NCI-H446 (cell line): ENCODE results near the gene RPTOR.

Source experiments
- DNase-seq, 2 experiments: peaks; one replicate each; lab custom pipeline; 2025; lab: John Stamatoyannopoulos, UW

Gene RPTOR

DNA sequence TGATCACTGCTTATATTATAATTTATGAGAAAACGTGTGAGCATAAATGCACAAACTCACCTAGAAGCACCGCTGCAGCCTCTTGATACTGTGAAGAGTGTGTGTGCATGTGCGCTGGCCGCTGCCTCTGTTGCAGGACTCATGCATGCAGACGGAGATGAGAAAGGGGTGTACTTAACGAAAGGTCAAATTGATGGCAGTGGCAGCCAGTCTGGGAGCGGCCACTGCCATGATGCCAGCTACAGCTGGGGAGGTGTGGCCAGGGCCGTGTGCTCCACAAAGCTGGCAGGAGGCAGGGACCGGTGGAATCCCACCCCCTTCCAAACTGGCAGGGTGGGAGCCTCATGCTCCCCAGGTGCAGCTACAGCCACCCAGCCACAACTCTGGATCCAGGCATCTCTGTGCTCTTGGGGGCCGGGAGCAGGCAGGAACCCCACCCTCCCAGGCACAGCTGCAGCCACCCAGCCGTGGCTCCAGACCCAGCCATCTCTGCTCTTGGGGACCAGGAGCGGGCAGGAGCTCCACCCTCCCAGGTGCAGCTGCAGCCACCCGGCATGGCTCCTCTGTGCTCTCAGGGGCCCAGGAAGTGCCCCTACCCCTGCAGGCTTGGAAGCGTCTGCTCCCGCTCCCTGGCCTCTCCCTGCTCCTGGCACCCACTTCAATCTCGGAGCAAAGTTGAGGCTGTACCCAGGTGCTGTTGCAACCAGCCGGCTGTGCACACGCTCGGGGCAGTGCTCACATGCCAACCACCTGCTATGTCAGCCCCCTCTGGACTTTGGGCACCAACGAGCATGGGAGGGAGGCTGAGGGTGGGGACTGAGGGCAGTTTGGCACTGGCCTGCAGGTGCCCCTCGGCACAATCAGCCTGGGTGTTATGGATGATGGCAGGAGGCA lies 369.5 kb downstream of the RPTOR start:
- no peak for DNase-seq

- no peak for DNase-seq
Observed at GRCh38 chr17:80916246-80916645, 371.6 kb downstream of the RPTOR start.

GRCh38 chr17:80917716-80918560 lies 373.3 kb downstream of the RPTOR start:
- DNase-seq, result no peak

GRCh38 chr17:80918731-80919130 lies 374.1 kb downstream of the RPTOR start:
- DNase-seq, result no peak

DNA sequence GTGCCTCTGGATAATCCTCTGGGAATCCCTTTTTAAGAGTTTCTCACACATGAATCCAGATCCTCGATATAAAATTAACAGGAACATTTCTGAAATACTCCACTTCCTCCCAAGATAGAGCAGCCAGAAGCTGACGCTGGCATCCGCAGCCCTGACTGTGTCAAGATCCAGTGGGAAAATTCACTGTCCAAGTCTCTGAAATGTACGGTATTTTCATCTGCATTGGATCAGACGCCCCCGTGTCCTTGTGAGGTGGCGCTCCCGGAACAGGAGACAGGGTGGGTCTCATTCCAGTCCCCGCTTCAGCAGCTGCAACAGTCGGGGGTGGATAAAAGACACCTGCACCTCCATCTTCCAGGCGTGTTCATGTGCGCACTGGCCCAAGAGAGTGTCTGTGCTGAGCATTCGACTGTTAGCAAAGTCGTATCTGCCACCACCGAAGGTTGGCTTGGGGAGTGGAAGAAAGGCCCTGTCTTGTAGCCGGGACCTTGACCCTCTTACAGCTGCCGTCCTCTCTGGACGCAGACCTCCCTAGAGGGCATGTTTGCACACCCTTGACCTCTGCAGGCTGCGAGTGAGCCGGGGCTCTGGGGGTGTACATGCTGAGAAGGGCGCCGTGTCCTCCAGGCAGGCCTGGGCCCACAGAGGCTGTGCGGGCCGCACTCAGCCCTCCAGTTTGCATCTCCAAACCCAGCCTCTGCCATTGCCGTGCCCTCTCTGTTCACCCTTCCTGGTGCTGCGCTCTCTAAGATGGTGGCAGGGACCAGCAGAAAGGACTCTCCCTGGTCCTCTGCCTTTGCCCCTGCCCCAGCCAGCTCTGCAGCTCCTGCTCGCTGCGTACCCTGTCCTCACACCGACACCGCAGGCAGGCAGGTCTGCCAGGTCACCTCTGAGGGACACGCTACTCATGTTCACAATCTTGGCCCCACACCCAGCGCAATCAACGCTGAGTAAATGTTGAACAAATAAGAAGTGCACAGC lies 375.0 kb downstream of the RPTOR start:
- DNase-seq, result no peak

DNA sequence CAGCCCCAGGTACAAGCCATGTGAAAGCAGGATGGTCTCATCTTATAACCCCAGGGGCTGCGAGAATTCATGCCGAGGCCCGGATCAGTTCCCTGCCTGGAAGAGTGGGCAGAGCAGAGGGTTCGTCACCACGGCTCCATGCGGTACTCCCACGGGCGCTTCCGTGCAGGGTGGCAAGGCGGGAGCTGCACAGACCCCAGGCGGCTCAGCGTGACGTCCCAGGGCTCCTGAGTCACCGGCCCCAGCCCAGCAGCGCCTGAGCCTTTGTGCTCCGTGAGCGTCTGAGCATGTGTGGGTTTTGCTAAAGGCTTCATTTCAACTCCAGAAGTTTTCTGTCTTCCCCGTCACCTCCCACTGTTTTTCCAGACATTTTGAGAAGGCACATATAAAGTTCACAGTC lies 375.8 kb downstream of the RPTOR start:
- no peak for DNase-seq

- no peak for DNase-seq
Observed at GRCh38 chr17:80921159-80921558, 376.5 kb downstream of the RPTOR start.

DNA sequence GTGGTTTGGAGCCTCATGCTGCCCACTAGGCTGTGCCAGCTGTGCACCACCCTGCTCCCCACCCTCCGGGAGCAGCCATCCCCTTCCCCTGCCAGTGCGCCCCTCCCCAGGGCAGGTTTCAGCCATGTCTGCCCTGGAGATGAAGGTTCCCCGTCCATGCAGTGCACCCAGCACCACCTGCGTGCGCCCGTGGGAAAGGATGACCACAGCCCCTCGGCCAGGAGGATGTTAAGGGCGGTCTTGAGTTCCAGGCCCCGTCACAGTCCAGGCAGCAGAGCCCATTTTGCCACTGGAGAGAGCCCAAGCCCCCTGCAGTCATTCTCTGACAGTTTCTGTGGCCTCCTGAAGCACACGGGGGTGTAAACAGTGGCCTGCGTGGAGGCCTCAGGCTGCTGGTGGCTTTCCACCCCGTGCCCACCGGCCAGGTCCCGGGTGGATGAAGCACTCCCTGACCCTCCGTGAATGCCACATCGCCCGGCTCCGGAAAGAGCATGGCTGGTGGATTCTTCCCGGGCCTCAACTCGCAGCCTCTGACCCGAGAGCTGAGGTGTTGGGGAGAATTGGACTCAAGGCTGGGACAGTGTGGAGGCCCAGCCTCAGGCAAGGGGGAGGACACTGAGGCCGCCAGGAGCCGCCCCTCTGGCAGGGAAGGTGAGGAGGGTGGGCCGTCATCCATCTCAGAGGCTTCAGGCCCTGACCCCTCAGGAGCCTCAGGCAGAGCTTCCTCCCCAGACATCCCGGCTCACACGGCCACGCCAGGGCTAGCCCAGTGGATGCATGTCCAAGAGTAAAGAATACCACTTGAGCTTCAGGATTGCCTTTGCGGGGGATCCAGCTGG lies 377.3 kb downstream of the RPTOR start:
- DNase-seq, result no peak

DNA sequence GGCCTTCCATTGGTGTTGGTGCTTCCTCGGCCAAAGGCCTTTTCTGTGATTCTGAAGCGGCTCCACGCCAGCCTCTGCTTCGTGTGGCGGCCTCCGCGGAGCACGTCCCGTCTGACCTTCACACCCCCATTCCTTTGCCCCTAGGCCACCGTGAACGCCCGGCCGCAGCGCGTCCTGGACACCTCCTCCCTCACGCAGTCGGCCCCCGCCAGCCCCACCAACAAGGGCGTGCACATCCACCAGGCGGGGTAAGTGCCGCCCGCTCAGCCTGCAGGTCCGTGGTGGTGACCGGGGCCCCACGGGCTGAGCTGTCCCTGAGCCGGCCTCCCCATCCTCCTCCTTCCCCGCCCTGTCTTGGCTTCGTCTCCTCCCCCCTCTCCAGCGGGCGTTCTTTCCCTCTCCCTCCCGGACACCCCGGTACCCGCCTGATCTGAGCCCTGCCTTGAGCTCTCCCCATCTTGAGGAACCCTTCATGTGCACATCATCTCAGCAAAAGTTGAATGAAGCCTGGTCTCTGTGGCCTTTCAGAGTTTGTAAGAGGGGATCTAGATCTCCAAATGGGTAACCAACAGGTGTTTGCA lies 378.0 kb downstream of the RPTOR start:
- DNase-seq, result no peak

- DNase-seq, result no peak
Observed at GRCh38 chr17:80923211-80924110, 378.8 kb downstream of the RPTOR start.

GRCh38 chr17:80924111-80924806 lies 379.6 kb downstream of the RPTOR start:
- DNase-seq, result no peak

DNA sequence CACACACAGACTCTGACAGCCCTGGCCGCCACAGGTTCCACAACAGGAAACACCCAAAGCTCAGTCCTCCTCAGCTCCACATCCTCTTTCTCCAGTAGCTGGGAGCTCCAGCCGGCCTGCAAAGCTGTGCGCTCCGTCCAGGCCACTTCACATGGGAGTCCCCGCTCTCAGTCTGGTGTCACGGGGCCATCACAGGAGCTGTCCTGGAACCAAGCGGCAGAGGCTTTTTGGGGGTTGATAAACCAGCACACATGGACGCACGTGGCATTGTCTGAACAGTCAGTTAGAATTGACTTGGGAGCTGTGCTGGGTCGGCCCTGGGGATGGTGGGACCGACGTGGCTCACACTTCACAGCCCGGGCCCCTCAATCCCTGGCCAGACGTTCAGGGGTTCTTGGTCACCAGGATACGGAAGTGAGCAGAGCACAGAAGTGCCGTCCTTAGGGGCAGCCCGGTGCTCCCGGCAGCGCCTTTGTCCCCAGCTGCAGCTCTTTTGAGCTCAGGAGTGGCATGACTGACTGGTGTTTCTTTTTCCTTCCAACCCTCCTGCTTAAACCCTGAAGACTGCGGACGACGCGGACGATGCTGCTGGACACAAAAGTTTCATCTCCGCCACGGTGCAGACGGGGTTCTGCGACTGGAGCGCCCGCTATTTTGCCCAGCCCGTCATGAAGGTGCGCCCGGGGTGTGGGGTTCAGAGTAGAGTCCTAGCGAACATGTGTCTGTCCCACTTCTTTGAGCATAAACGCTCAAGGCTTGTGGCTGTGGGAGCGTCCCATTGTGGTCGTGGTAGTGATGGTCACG lies 380.4 kb downstream of the RPTOR start:
- no peak for DNase-seq

DNA sequence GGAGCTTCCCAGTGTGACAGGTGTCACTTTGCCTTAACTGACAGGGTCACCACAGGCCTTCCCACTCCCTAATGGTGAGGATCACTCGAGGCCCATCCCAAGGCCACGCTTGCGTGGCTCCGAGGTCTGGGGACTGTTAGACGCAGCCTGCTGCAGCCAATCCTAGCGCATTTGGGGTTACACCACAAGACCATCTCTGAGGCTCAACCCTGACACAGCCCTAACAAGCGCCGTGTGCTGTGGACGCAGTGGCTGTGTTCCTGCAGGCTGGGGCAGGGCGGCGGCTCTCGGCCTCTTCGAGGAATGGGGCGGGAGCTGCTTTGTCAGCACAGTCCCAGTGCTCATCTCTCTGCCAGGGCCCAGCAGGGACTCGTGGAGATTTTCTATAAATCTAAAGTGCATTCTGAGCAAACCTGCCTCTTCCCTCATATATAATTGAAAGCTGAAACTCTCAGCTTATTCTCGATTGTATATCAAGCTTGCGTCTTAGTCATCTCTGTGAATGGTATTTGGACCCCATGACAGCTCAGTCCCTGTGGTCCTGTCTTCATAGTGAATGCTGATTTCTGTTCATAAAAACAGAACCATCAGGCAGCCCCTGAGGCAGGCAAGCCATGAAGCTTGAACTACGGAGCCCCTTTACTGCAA lies 381.2 kb downstream of the RPTOR start:
- no peak for DNase-seq

GRCh38 chr17:80926591-80927250 lies 382.1 kb downstream of the RPTOR start:
- no peak for DNase-seq

GRCh38 chr17:80927791-80928216 lies 383.2 kb downstream of the RPTOR start:
- no peak for DNase-seq

DNA sequence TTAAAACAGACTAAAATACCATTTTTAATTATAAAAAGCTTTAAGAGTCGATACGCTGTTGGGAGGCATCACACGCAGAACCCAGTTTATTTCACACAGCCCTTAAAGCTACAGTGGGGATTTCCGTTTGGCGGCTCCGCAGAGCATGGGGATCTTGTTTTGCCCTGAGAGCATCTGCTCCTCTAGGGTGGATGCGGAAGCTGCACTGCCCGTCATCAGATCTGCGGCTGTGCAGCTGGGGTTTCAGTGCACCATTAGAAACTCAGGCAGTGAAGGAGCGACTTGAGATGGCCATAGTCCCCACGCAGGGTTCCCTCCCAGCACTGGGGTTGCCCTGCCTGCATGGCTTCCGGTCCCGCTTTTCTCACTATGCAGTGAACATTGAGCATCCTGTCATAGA lies 384.8 kb downstream of the RPTOR start:
- no peak for DNase-seq
